A549 (cell line): ENCODE measurements around the gene UBE3C.

Experiments used
- CTCF ChIP-seq: fragments of >200 bp; sonication (Bioruptor Twin); formaldehyde crosslinking; IDR thresholded peaks from 3 replicates; pipeline ENCODE4 v1.5.1; 2016
- KDM1A ChIP-seq: fragments of 200-600 bp; sonication (generic); IDR thresholded peaks from 2 replicates; pipeline ENCODE4 v1.6.1; 2016; ENCODE audit warnings: low read depth, mild to moderate bottlenecking
- RNF2 ChIP-seq: fragments of 200-600 bp; sonication (generic); IDR thresholded peaks from 2 replicates; pipeline ENCODE4 v1.6.1; 2016; ENCODE audit warnings: low read depth, mild to moderate bottlenecking, antibody characterized with exemption, moderate library complexity, borderline replicate concordance

- no peak for TF ChIP-seq CTCF
- no peak for TF ChIP-seq RNF2
- TF ChIP-seq KDM1A, result no peak
Observed at GRCh38 chr7:157211690-157212089, 73.0 kb downstream of the UBE3C start.
